Measurements from ENCODE around the gene KCNJ8. TPM values are rescaled to one million over a fixed set of nuclear protein-coding genes. Genes with fewer than 3 reads are reported as not detected.
A peak's percentile ranks its signal among the peaks of the same experiment; 100 is the strongest.
"Not testable (repeated sequence)": the region's sequence is repeated elsewhere in the genome, so short reads cannot be mapped to it uniquely, and the experiment has no call there.

The KCNJ8 gene
- total RNA-seq: not detected

DNA sequence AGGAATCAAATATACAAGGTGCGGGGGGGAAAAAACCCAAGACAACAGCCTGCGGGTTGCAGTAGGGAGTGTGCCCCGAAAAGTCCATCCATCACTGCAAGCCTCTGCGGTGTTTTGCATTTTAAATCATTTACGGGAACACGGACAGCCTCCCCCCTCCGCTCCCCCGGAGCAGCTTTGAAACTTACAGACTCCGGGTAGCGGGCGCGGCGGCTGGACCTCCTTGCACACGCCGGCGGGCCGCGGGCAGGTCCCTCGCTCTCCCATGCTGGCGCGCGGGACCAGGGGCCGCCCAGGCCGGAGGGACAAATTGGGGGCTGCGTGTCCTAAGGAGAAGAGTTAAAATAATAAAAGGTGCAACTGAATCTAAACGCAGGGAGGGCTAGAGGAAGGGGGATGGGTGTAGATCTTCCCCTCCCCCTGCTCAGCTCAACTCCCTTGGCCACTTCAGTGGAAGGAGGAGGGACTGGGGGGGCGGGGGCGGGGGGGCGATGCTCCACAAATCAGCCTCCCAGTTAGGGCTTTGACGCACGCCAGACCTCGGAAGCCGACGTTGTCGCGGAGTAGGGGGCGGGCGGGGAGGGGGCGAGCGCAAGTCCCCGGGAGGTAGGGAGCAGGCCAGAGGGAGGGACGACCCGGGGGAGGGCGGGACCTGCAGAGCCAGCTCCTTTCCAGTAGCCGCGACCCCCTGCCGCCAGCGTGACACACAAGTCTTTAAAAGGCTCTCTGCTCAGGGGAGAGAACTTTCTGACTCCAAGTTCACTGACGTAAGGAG, at the start of gene KCNJ8:
Gene KCNJ8, minus strand, starts transcription at position 349 of the 775 bp plus-strand sequence. CDS start 1,090 bp downstream, outside the sequence.
- Mint-ChIP-seq H3K27me3 (ENCODE audit: low read depth) (peaks cover 37% of the 10 kb centered on the region), H3K27ac (no peak within 1 kb of the TSS), H3K4me1 (ENCODE audit: low read depth) (peaks cover 10% of the 10 kb centered on the region), H3K9me3 (no peaks in the 10 kb centered on the region), H3K36me3 (ENCODE audit: low read depth) (no peaks in the 10 kb centered on the region), H3K4me3 (peak within 1 kb of the TSS; percentile 42)
- CTCF ChIA-PET: no interaction called here
- peak; percentile 8 for DNase-seq
- intact Hi-C loops (cut with micrococcal nuclease): loop anchor here (5.0 to 10.0 kb wide), 5 partner anchors 77 to 560 kb away; partner anchors contain the start of gene ST8SIA1

DNA sequence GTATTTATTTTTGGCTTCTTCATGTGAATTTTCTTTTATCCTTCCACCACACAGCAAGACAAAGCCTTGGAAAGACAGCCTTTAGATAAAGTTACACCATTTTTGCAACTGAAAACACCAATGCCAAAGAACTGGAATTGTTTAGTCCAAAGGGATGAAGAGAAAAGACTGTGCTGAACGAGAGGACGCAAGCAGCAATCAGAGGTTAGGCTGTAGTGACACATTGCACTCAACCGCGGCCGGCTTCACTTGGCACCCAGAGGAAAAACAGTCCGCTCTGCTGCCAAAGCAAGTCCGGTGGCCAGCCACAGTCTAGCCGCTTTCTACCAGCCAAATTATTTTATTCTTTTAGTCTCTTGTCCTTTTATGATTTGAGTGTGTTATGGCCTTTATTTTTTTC, 49.1 kb upstream of the KCNJ8 start:
- no peaks in the 10 kb centered on the region for H3K4me1 Mint-ChIP-seq (ENCODE audit: low read depth)
- intact Hi-C loops (cut with micrococcal nuclease): no loop called here
- DNase-seq: no peak

DNA sequence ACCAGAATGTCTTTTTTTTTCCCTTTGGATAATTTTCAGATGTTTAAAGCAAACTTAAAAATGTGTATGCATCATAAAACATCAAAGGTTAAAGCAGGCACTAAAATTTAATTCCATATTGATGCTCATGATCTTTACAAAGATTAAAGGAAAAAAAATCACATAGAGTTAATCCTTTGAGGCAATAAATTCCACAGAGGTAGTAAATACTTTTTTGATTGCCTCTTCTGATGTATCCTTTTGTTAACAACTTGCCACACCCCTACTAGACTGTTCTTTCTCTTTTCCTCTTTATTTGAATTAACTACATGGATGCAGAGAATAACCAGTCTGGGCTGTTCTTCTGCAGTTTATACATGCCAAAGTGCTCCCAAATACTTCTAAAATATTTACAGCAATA, 45.2 kb upstream of the KCNJ8 start:
- no peak overlapping the region for H3K4me3 Mint-ChIP-seq
- CTCF ChIA-PET: no interaction called here
- H3K9me3 Mint-ChIP-seq: no peaks in the 10 kb centered on the region
- no peaks in the 10 kb centered on the region for H3K36me3 Mint-ChIP-seq (ENCODE audit: low read depth)
- DNase-seq: no peak
- peaks cover 5% of the 10 kb centered on the region for H3K27me3 Mint-ChIP-seq (ENCODE audit: low read depth)
- H3K27ac Mint-ChIP-seq: no peak overlapping the region
- intact Hi-C loops (cut with micrococcal nuclease): no loop called here
- no peaks in the 10 kb centered on the region for H3K4me1 Mint-ChIP-seq (ENCODE audit: low read depth)

More for the DNA sequence above, 49.1 kb upstream of the KCNJ8 start:
- CTCF ChIA-PET: no interaction called here
- H3K4me3 Mint-ChIP-seq: no peak overlapping the region
- no peaks in the 10 kb centered on the region for H3K9me3 Mint-ChIP-seq
- H3K36me3 Mint-ChIP-seq (ENCODE audit: low read depth): no peaks in the 10 kb centered on the region
- peaks cover 10% of the 10 kb centered on the region for H3K27me3 Mint-ChIP-seq (ENCODE audit: low read depth)
- no peak overlapping the region for H3K27ac Mint-ChIP-seq

DNA sequence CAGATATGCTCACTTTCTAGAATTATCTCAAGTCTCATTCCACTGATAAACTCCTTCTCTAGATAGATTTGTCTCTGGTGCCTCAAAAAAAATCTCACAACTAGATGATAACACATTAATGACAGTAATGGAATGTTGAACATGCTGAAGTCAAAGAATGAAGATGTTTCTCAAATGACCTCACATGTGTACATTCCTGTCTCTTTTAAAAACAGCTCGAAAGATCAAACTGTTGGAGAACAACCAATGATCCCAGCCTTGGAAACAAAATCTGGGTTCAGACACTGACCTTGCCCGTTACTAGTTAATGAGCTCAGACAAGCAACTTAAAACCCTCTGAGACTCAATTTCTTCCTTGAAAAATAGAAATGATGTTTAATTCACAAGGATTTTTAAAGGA, 44.7 kb upstream of the KCNJ8 start:
- intact Hi-C loops (cut with micrococcal nuclease): no loop called here
- no peaks in the 10 kb centered on the region for H3K4me1 Mint-ChIP-seq (ENCODE audit: low read depth)
- H3K4me3 Mint-ChIP-seq: no peak overlapping the region
- no peak overlapping the region for H3K27ac Mint-ChIP-seq
- no peak for DNase-seq
- no peaks in the 10 kb centered on the region for H3K36me3 Mint-ChIP-seq (ENCODE audit: low read depth)
- peaks cover 1% of the 10 kb centered on the region for H3K27me3 Mint-ChIP-seq (ENCODE audit: low read depth)
- CTCF ChIA-PET: interaction anchor here (0.5 kb wide), 1 partner anchor 122 kb away, joined by 3 read pairs; no protein-coding TSS in a partner anchor
- H3K9me3 Mint-ChIP-seq: no peaks in the 10 kb centered on the region

DNA sequence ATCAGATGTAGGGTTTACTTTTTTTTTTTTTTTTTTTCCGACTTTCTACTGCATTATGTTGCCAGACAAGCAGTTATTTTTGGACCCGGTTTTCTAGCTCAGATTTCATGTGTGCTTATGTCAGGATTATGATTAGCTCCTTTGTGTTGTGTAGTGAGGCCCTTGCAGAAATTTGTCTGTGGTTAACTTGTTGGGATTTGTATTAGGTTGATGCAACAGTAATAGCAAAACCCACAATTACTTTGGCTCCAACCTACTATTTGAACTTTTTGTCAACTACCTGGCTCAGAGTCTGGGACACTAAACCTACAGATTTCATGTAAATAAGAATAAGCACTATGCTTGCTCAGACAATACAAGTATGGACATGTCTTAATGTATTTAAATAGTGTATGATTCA, 44.1 kb upstream of the KCNJ8 start:
- intact Hi-C loops (cut with micrococcal nuclease): no loop called here
- H3K36me3 Mint-ChIP-seq (ENCODE audit: low read depth): no peaks in the 10 kb centered on the region
- no peaks in the 10 kb centered on the region for H3K9me3 Mint-ChIP-seq
- CTCF ChIA-PET: interaction anchor here (0.5 kb wide), 1 partner anchor 121 kb away, joined by 3 read pairs; no protein-coding TSS in a partner anchor
- H3K4me1 Mint-ChIP-seq (ENCODE audit: low read depth): no peaks in the 10 kb centered on the region
- H3K27ac Mint-ChIP-seq: no peak overlapping the region
- no peak overlapping the region for H3K4me3 Mint-ChIP-seq
- no peaks in the 10 kb centered on the region for H3K27me3 Mint-ChIP-seq (ENCODE audit: low read depth)
- DNase-seq: no peak

DNA sequence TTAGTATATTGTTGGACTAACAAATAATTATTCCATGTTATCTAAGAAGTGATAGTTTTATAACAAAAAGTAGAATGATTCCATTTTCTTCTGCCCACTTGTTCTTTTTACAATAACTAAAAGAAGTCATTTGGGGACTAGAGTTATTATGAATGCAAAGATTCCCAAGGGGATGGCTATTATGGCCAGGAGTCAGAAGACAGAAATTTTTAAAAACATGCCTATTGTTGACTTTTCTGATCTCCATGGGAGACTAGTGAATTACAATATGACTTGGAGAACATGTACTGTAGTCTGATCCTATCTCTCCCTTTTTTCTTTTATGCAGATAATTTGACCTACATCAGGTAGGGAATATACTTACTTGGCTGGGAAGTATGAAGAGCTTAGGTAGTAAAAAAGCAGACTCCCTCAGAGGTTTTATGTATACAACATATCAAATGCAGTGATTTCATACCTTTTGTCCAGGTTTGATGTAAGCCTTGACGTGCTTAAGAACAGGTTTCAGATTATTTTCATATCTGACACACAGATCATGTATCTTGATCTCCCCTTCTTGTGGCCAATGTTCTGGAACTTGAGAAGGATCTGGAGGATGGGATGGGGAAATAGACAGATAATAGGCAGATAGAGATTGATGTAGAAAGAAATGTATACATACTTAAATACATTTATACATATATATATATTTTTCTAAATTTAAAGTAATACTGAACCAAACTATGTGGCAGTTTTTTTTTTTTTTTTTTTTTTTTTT, 41.0 kb upstream of the KCNJ8 start:
- Mint-ChIP-seq H3K27ac (no peak overlapping the region), H3K4me1 (ENCODE audit: low read depth) (no peaks in the 10 kb centered on the region), H3K9me3 (peaks cover 3% of the 10 kb centered on the region), H3K36me3 (ENCODE audit: low read depth) (no peaks in the 10 kb centered on the region), H3K27me3 (ENCODE audit: low read depth) (no peaks in the 10 kb centered on the region), H3K4me3 (no peak overlapping the region)
- CTCF ChIA-PET: interaction anchor here (0.6 kb wide), 1 partner anchor 36 kb away, joined by 5 read pairs; no protein-coding TSS in a partner anchor
- no peak for DNase-seq
- intact Hi-C loops (cut with micrococcal nuclease): no loop called here

DNA sequence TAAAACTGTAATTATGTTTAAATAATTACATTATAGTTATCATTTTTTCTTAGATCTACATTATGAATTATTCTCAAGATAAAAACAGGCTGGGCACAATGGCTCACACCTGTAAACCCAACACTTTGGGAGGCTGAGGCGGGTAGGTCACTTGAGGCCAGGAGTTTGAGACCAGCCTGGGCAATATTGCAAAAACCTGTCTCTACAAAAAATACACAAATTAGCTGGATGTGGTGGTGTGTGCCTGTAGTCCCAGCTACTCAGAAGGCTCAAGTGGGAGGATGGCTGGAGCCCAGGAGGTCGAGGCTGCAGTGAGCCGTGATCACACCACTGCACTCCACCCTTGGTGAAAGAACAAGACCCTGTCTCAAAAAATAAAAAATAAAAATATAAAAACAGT, 40.3 kb upstream of the KCNJ8 start:
- H3K4me3 Mint-ChIP-seq: no peak overlapping the region
- CTCF ChIA-PET: interaction anchor here (0.6 kb wide), 1 partner anchor 36 kb away, joined by 5 read pairs; no protein-coding TSS in a partner anchor
- no peaks in the 10 kb centered on the region for H3K4me1 Mint-ChIP-seq (ENCODE audit: low read depth)
- H3K27ac Mint-ChIP-seq: no peak overlapping the region
- no peak for DNase-seq
- no peaks in the 10 kb centered on the region for H3K36me3 Mint-ChIP-seq (ENCODE audit: low read depth)
- H3K9me3 Mint-ChIP-seq: peaks cover 6% of the 10 kb centered on the region
- H3K27me3 Mint-ChIP-seq (ENCODE audit: low read depth): no peaks in the 10 kb centered on the region
- intact Hi-C loops (cut with micrococcal nuclease): no loop called here

DNA sequence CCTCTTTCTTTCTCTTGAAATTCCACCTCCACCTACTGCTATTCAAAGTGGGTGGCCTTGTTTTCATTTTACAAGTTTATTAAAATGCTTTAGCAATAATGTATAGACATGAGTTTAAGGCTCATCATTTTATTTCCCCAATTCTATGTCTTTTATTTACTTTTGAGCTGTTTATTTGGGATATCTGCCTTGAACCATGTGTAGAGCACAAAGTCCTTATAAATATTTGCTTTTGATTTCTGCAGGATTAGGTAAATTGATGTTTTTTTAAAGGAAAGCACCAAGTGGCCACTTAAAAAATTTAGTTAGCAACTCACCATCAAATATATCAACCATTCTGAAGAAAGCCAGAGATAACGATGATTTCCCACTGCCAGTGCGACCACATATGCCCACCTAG, 39.8 kb upstream of the KCNJ8 start:
- H3K9me3 Mint-ChIP-seq: peaks cover 6% of the 10 kb centered on the region
- no peak overlapping the region for H3K27ac Mint-ChIP-seq
- intact Hi-C loops (cut with micrococcal nuclease): no loop called here
- H3K4me1 Mint-ChIP-seq (ENCODE audit: low read depth): no peaks in the 10 kb centered on the region
- CTCF ChIA-PET: no interaction called here
- no peak for DNase-seq
- no peaks in the 10 kb centered on the region for H3K36me3 Mint-ChIP-seq (ENCODE audit: low read depth)
- no peak overlapping the region for H3K4me3 Mint-ChIP-seq
- H3K27me3 Mint-ChIP-seq (ENCODE audit: low read depth): no peaks in the 10 kb centered on the region

DNA sequence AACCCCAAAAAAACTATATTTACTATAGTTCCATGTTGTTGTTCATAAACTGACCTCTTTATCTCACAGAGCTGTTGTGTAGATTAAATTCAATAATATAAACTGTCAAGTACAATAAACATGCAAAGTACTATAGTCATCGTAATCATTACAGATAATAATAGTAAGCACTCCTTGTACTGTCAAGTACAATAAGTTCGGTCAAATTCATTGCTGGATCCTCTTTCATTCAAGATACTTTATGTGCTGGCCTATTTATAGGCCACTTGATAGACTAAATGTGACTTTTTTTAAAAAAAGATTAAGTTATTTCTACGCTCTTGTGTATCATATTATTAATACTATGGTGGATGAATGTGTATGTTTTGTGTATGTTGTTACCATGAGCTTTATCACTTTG, 39.2 kb upstream of the KCNJ8 start:
- no peak for DNase-seq
- Mint-ChIP-seq H3K4me1 (ENCODE audit: low read depth) (no peaks in the 10 kb centered on the region), H3K36me3 (ENCODE audit: low read depth) (no peaks in the 10 kb centered on the region), H3K9me3 (peaks cover 6% of the 10 kb centered on the region), H3K27me3 (ENCODE audit: low read depth) (no peaks in the 10 kb centered on the region), H3K27ac (no peak overlapping the region), H3K4me3 (no peak overlapping the region)
- CTCF ChIA-PET: interaction anchor here (0.5 kb wide), 1 partner anchor 278 kb away, joined by 3 read pairs; no protein-coding TSS in a partner anchor
- intact Hi-C loops (cut with micrococcal nuclease): no loop called here

DNA sequence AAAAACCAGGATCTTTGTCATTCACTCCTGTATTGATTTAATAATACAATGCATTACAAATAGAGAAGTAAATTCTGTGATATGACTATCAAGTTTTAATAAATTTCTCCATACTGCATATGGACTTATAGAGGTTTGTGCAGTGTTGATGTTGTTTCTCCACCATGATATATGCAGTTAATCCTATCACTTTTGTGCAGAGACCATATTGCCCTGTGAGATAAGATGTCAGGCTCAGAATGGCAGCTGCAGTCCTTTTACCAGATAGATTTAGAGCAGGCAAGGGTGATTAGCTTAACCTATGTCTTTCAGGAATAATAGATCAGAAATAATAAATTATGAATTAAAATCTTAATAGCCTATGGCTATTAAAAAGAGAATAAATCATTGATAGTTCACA, 38.6 kb upstream of the KCNJ8 start:
- no peaks in the 10 kb centered on the region for H3K36me3 Mint-ChIP-seq (ENCODE audit: low read depth)
- H3K27me3 Mint-ChIP-seq (ENCODE audit: low read depth): no peaks in the 10 kb centered on the region
- no peak overlapping the region for H3K27ac Mint-ChIP-seq
- CTCF ChIA-PET: no interaction called here
- H3K9me3 Mint-ChIP-seq: peaks cover 6% of the 10 kb centered on the region
- intact Hi-C loops (cut with micrococcal nuclease): no loop called here
- DNase-seq: no peak
- no peak overlapping the region for H3K4me3 Mint-ChIP-seq
- no peaks in the 10 kb centered on the region for H3K4me1 Mint-ChIP-seq (ENCODE audit: low read depth)

DNA sequence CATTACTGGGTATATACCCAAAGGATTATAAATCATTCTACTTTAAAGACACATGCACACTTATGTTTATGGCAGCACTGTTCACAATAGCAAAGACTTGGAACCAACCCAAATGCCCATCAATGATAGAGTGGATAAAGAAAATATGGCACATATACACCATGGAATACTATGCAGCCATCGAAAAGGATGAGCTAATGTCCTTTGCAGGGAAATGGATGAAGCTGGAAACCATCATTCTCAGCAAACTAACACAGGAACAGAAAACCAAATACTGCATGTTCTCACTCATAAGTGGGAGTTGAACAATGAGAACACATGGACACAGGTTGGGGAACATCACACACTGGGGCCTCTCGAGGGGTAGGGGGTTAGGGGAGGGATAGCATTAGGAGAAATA, 37.8 kb upstream of the KCNJ8 start:
- H3K4me3 Mint-ChIP-seq; DNase-seq; H3K27me3 Mint-ChIP-seq (ENCODE audit: low read depth); H3K9me3 Mint-ChIP-seq; H3K27ac Mint-ChIP-seq; H3K36me3 Mint-ChIP-seq (ENCODE audit: low read depth); intact Hi-C loops (cut with micrococcal nuclease); CTCF ChIA-PET; H3K4me1 Mint-ChIP-seq (ENCODE audit: low read depth): not testable (repeated sequence)

DNA sequence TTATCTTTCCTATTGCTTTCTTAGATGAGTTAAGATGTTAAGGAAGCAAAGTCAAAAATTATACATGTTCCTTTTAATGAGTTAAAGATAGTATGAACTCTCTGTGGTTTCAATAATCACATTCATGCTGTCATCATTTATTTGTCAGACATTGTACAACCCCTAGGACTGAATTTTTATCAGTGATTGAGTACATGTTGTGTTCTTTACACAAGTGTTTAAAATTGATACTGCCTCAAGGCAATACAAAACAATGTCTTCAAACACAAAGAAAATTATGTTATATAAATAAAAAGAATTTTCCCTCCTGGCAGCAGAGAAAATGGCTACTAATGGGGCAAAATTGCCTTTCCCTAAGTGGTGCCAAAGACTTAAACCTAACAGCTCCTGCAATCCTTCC, 34.6 kb upstream of the KCNJ8 start:
- Mint-ChIP-seq H3K9me3 (peaks cover 6% of the 10 kb centered on the region), H3K36me3 (ENCODE audit: low read depth) (no peaks in the 10 kb centered on the region)

DNA sequence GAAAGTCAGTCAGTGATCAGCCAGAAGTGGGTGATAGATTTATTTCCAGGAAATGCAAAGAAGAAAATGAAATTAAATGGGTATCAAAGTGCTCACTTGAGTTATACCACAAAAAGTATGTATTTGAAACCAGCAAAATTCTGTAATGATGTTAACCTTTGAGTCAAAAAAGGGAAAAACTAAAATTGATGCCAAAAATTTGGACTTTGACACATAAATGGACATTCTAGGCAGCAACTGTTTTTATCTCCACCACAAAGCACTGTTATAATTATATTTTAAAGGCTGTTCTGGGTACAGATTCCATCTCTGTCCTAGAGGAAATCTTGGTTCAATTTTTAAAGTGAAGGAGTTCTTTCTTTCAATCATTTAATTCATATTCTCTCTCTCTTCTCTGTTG, 31.7 kb upstream of the KCNJ8 start:
- no peak for DNase-seq
- H3K27ac Mint-ChIP-seq: no peak overlapping the region
- peaks cover 2% of the 10 kb centered on the region for H3K27me3 Mint-ChIP-seq (ENCODE audit: low read depth)
- no peaks in the 10 kb centered on the region for H3K36me3 Mint-ChIP-seq (ENCODE audit: low read depth)
- no peak overlapping the region for H3K4me3 Mint-ChIP-seq
- intact Hi-C loops (cut with micrococcal nuclease): no loop called here
- H3K4me1 Mint-ChIP-seq (ENCODE audit: low read depth): no peaks in the 10 kb centered on the region
- CTCF ChIA-PET: no interaction called here
- H3K9me3 Mint-ChIP-seq: peaks cover 6% of the 10 kb centered on the region

More for the DNA sequence above, 34.6 kb upstream of the KCNJ8 start:
- H3K4me1 Mint-ChIP-seq (ENCODE audit: low read depth): no peaks in the 10 kb centered on the region
- H3K4me3 Mint-ChIP-seq: no peak overlapping the region
- no peak for DNase-seq
- no peak overlapping the region for H3K27ac Mint-ChIP-seq
- intact Hi-C loops (cut with micrococcal nuclease): no loop called here
- peaks cover 2% of the 10 kb centered on the region for H3K27me3 Mint-ChIP-seq (ENCODE audit: low read depth)
- CTCF ChIA-PET: no interaction called here

All from activated naive CD4-positive, alpha-beta T cell treated with anti-CD3 and anti-CD28 coated beads for 36 hours (primary cell).